Measurements from ENCODE around the gene MRPL38. TPM values are rescaled to one million over a fixed set of nuclear protein-coding genes. Genes with fewer than 3 reads are reported as not detected.

MRPL38 gene
- total and polyA plus RNA-seq, 2 of the 8 experiments (the other 6 are each of a cell fraction or from before 2014, with no cell fraction given): 78.4 to 125 TPM

DNA sequence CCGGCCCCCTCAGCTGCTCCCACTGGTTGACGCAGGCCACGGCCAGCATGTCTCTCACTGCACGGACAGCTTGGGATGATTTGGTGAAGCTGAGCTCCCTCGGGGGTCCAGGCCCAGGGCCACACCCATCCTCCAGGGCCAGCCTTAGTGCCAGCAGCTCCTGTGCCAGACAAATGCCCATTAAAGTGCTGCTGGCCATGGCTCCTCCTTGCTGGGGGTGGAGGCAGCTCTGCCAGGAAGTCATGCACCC, 28.8 kb downstream of the MRPL38 start (continued):
- TF ChIP-seq, protein P1, sequence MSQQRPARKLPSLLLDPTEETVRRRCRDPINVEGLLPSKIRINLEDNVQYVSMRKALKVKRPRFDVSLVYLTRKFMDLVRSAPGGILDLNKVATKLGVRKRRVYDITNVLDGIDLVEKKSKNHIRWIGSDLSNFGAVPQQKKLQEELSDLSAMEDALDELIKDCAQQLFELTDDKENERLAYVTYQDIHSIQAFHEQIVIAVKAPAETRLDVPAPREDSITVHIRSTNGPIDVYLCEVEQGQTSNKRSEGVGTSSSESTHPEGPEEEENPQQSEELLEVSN (IDR thresholded peaks at IDR 0.05): no peak
